Measurements from ENCODE around the gene ZFP90.

DNA sequence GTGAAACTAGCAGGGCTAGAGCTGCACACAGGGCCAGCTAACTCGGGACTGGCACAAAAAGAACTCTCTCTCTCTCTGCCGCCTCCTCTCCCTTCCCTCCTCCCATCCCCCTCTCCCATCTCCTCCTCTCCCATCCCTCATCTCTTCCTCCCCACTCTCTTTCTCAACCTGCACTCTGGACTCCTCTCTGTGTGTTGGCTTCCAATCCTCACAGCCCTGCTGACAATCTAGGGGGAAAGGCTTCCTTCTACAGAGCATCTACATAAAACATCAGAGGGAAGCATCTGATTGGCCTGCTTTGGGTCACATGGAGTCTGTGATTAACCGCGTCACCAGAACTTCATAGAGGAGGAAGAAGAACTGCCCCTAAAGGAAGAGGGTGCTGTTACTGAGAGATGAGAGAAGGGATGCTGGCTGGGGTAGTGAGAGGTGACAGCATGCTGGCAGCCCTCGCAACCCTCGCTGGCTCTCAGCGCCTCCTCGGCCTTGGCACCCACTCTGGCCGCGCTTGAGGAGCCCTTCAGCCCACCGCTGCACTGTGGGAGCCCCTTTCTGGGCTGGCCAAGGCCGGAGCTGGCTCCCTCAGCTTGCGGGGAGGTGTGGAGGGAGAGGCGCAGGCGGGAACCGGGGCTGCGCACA, 12.8 kb upstream of the ZFP90 start:
- TF ChIP-seq BHLHE40 (IDR thresholded peaks at IDR 0.05; ENCODE audit: borderline replicate concordance) = no peak
- TF ChIP-seq CTBP1 (IDR thresholded peaks at IDR 0.05; ENCODE audit: borderline replicate concordance) = no peak
- no peak for TF ChIP-seq ELF4 (IDR thresholded peaks at IDR 0.05)
- TF ChIP-seq NFRKB (IDR thresholded peaks at IDR 0.05) = no peak
- TF ChIP-seq, protein P1, sequence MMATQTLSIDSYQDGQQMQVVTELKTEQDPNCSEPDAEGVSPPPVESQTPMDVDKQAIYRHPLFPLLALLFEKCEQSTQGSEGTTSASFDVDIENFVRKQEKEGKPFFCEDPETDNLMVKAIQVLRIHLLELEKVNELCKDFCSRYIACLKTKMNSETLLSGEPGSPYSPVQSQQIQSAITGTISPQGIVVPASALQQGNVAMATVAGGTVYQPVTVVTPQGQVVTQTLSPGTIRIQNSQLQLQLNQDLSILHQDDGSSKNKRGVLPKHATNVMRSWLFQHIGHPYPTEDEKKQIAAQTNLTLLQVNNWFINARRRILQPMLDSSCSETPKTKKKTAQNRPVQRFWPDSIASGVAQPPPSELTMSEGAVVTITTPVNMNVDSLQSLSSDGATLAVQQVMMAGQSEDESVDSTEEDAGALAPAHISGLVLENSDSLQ (IDR thresholded peaks at IDR 0.05) = no peak
- TF ChIP-seq FOXA1 (IDR thresholded peaks at IDR 0.05) = no peak

All from HEK293T (cell line).